Central memory CD4-positive, alpha-beta T cell (primary cell): ENCODE data around the gene ZNF658.
"Not testable (repeated sequence)": the region's sequence is repeated elsewhere in the genome, so short reads cannot be mapped to it uniquely, and the experiment has no call there.

Experiments
- DNase-seq: peaks from one replicate; pipeline ENCODE4 v3.0.0; 2022
- total RNA-seq, 3 experiments: gene quantifications; one replicate each; lab custom pipeline; 2026; lab: John Stamatoyannopoulos, UW

ZNF658 gene
- total RNA-seq: 1.7 to 7.0 (median 3.1) reads per million in 3 experiments

GRCh38 chr9:66900490-66901131 lies at the start of gene ZNF658:
Gene ZNF658 (plus strand): TSS chr9:66900725. CDS start chr9:66903562, 2,837 bp downstream.
- peak; percentile 53 for DNase-seq

DNA sequence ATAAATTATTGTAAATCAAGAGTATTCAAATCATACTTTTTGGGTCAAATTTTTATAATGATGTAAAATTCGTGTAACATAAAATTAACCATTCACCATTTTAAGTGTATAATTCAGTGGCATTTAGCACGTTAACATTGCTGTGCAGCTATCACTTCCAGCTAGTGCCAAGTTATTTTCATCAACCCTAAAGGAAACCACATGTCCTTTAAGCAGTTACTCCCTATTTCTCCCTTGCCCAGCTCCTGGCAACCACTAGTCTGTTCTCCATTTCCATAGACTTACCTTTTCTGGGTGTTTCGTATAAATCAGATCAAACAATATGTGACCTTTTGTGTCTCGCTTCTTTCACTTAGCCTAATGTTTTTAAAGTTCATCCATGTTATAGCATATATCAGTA lies 38.8 kb upstream of the ZNF658 start:
- DNase-seq: not testable (repeated sequence)

- DNase-seq: not testable (repeated sequence)
Measured at GRCh38 chr9:66868660-66869059, 31.9 kb upstream of the ZNF658 start.

- DNase-seq: not testable (repeated sequence)
Measured at GRCh38 chr9:66880605-66881004, 19.9 kb upstream of the ZNF658 start.

DNA sequence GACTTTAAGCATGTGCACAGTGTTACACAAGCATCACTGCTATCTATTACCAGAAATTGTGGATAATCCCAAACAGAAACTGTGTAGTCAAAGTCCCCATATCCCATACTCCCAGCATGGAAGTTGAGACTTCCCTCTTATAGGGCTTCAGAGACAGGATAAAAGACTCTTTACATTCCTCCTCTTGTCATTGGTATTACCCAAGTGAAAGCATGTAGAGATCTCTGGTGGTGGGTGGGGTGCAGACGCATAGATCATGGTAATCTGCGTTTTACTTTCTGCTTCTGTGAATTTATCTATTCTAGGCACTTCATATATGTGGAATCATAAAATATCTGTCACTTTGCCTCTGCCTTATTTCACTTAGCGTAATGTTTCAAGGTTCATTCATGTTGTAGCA lies 18.7 kb upstream of the ZNF658 start:
- DNase-seq: not testable (repeated sequence)

- DNase-seq: not testable (repeated sequence)
Measured at GRCh38 chr9:66890334-66890733, 10.2 kb upstream of the ZNF658 start.

DNA sequence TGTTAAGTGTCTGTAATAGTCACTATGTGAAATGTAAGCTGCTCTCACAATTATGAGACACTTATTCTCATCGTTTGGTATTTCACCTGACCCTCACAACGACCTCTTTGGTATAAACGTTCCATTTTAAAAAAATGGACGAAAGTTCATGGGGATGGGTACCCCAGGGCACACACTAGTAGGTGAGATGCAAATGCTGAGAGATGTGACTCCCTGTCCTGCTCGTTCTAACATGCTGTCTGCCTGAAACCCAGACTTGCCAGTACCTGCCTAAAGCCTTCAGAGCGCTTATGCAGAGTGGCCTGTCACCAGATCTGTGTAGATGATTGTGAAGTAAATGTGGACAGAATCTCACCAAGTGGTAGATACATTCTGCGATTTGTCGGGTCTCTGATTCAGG lies 616 bp downstream of the ZNF658 start:
- DNase-seq: not testable (repeated sequence)

GRCh38 chr9:66909560-66909959 lies 9.0 kb downstream of the ZNF658 start:
- DNase-seq: not testable (repeated sequence)

- DNase-seq: not testable (repeated sequence)
Measured at GRCh38 chr9:66920072-66920471, 19.5 kb downstream of the ZNF658 start.

DNA sequence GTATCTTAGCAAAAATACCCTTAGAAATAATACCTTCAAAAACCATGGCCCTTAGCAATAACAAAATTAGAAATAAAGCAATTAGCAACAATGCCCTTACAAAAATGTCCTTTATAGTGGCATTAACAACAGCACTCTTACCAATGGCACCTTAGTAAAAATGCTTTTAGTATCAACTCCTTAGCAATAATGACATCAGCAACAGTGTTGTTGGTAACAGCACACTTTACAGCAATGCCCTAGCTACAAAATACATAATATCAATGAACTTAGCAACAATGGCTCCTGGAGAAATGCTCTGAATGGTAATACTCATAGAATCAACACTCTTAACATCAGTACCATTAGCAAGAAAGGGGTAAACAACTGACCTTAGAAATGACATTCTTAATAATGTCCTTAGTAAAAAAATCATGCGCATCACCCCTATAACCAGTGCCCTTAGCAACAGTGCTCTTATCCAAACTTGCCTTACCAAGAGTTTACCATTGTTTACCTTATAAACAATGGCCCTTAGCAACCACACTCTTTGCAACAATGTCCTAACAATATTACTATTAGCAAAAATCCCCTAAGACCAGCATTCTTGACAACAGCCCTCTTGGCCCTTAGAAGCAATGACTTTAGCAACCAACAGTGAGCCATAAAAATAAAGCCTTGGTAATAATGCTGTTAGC lies 35.8 kb downstream of the ZNF658 start:
- DNase-seq: not testable (repeated sequence)

DNA sequence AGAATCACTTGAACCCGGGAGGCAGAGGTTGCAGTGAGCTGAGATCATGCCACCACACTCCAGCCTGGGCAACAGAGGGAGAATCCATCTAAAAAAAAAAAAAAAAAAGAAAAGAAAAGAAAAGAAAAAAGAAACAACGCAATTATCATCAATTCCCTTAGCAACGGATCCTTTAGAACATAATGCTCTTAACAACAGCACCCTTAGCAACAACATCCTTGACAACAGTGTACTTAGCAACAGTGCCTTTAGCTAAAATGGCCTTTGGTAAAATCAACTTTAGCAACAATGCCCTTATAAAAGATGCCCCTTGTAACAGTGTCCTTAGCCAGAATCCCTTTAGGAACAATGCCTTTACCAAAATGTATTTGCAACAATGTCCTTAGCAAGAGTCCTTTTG lies 37.1 kb downstream of the ZNF658 start:
- not testable (repeated sequence) for DNase-seq

DNA sequence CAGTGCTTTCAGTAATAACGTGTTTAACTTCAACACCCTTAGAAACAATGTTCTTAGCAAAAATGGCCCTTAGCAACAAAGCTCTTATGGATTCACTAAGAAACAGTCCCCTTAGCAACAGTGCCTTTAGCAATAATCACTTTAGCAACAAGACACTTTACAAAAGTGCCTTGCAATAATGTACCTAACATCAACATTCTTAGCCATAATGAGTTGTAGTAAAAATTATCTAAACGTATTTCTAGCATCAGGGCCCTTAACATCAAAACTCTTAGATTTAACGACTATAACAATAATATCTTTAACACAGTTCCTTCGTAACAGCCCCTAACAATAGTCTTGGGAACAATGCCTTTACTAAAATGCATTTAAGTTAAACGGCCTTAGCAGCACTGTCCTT lies 37.8 kb downstream of the ZNF658 start:
- DNase-seq: not testable (repeated sequence)

- DNase-seq: not testable (repeated sequence)
Measured at GRCh38 chr9:66939878-66940830, 39.6 kb downstream of the ZNF658 start.

GRCh38 chr9:66942400-66943155 lies 42.1 kb downstream of the ZNF658 start:
- DNase-seq: not testable (repeated sequence)

GRCh38 chr9:66952576-66952975 lies 52.1 kb downstream of the ZNF658 start:
- DNase-seq: not testable (repeated sequence)
